Smooth muscle cell (in vitro differentiated cells): ENCODE results near the gene RTL1. TPM values are rescaled to one million over a fixed set of nuclear protein-coding genes. Genes with fewer than 3 reads are reported as not detected.

Source experiments
- DNase-seq: peaks from one replicate; lab custom pipeline; 2025; ENCODE audit not compliant: unreplicated experiment; lab: John Stamatoyannopoulos, UW
- H2AFZ ChIP-seq: fragments of 200-600 bp; sonication (generic); 2 replicates; pipeline ENCODE4 v1.6.0; 2016; ENCODE audit warnings: antibody characterized with exemption, low read depth, mild to moderate bottlenecking
- H3F3A ChIP-seq: fragments of 200-600 bp; sonication (generic); 2 replicates; pipeline ENCODE4 v1.6.0; 2017; ENCODE audit warnings: antibody characterized with exemption, low read depth
- H3K27ac ChIP-seq: fragments of 200-600 bp; sonication (generic); 2 replicates; pipeline ENCODE4 v1.5.1; 2016; ENCODE audit warnings: low read depth, mild to moderate bottlenecking
- H3K27me3 ChIP-seq: fragments of 200-600 bp; sonication (generic); 2 replicates; pipeline ENCODE4 v1.6.1; 2016; ENCODE audit warnings: low read depth, mild to moderate bottlenecking
- H3K36me3 ChIP-seq: fragments of 200-600 bp; sonication (generic); 2 replicates; pipeline ENCODE4 v1.5.1; 2016; ENCODE audit warnings: low read depth
- H3K4me1 ChIP-seq: fragments of 200-600 bp; sonication (generic); 2 replicates; pipeline ENCODE4 v1.5.1; 2016; ENCODE audit warnings: low read depth
- H3K4me2 ChIP-seq: fragments of 200-600 bp; sonication (generic); 2 replicates; pipeline ENCODE4 v1.6.0; 2016; ENCODE audit warnings: mild to moderate bottlenecking
- H3K4me3 ChIP-seq: fragments of 200-600 bp; sonication (generic); 2 replicates; pipeline ENCODE4 v1.5.1; 2016; ENCODE audit warnings: mild to moderate bottlenecking
- H3K79me2 ChIP-seq: fragments of 200-600 bp; sonication (generic); 2 replicates; pipeline ENCODE4 v1.6.0; 2016; ENCODE audit warnings: low read depth, mild to moderate bottlenecking
- H3K9ac ChIP-seq: fragments of 200-600 bp; sonication (generic); 2 replicates; pipeline ENCODE4 v1.6.0; 2016; ENCODE audit warnings: low read depth
- H3K9me3 ChIP-seq: fragments of 200-600 bp; sonication (generic); replicated peaks from 2 replicates; pipeline ENCODE4 v1.5.1; 2016; ENCODE audit warnings: low read depth
- H4K20me1 ChIP-seq: fragments of 200-600 bp; sonication (generic); 2 replicates; pipeline ENCODE4 v1.6.0; 2016; ENCODE audit warnings: low read depth
- CTCF ChIP-seq: fragments of 200-600 bp; sonication (generic); IDR thresholded peaks from 2 replicates; pipeline ENCODE4 v1.5.1; 2017; ENCODE audit warnings: borderline replicate concordance, mild to moderate bottlenecking, antibody characterized with exemption; ENCODE audit not compliant: insufficient read depth, poor library complexity, severe bottlenecking
- WGBS: methylation state at CpG from one replicate; pipeline ENCODE4 v1.1.7; 2016; ENCODE audit warnings: low lambda C conversion rate; 5-methylcytosine and 5-hydroxymethylcytosine counted together
- polyA plus RNA-seq: library from polyadenylated mRNA; unstranded; fragments of >200 nt; fragmentation: Nextera tagmentation; extraction: Ambion mirVana; gene quantifications from 2 replicates; pipeline ENCODE4 v1.2.1, GENCODE V29; 2016
- total RNA-seq: library from RNA; depleted of rRNA; stranded (reverse); fragments of >200 nt; gene quantifications from 2 replicates; pipeline ENCODE4 v1.2.3, GENCODE V29; 2014

RTL1 gene
- total RNA-seq = 11.8 and 13.9 TPM in 2 replicates
- polyA plus RNA-seq = 6.7 and 11.1 TPM in 2 replicates

GRCh38 chr14:100903672-100904185 is at the start of gene RTL1:
Gene RTL1 (minus strand): TSS chr14:100903722. CDS start chr14:100884788, 18,934 bp downstream.
- Histone ChIP-seq H3K9ac (peak within 1 kb of the TSS; percentile 53), H3K4me3 (peak within 1 kb of the TSS; percentile 42), H3K9me3 (no peaks in the 10 kb centered on the region), H4K20me1 (no peaks in the 10 kb centered on the region), H3K36me3 (no peaks in the 10 kb centered on the region), H3K79me2 (peaks cover 4% of the 10 kb centered on the region), H3K27ac (peak within 1 kb of the TSS; percentile 54), H2AFZ (no peak within 1 kb of the TSS), H3K4me2 (peak within 1 kb of the TSS; percentile 83), H3K4me1 (peaks cover 45% of the 10 kb centered on the region), H3F3A (peaks cover 2% of the 10 kb centered on the region), H3K27me3 (no peaks in the 10 kb centered on the region)
- no peak for TF ChIP-seq CTCF
- no peak for DNase-seq
- WGBS = 56% methylated on average over 12 of the region's 12 CpGs

GRCh38 chr14:100950024-100950423 is 46.5 kb upstream of the RTL1 start:
- Histone ChIP-seq H4K20me1 (no peaks in the 10 kb centered on the region), H3K9me3 (no peaks in the 10 kb centered on the region), H3K36me3 (no peaks in the 10 kb centered on the region), H3K4me3 (no peak overlapping the region), H3K4me2 (no peak overlapping the region), H3K79me2 (no peaks in the 10 kb centered on the region), H3F3A (no peaks in the 10 kb centered on the region), H3K27me3 (no peaks in the 10 kb centered on the region), H3K27ac (no peak overlapping the region), H3K9ac (no peak overlapping the region), H3K4me1 (no peaks in the 10 kb centered on the region), H2AFZ (no peak overlapping the region)
- no peak for TF ChIP-seq CTCF
- WGBS = 95% methylated on average over 3 of the region's 3 CpGs
- no peak for DNase-seq

- H3K36me3 ChIP-seq = peaks cover 6% of the 10 kb centered on the region
- no peaks in the 10 kb centered on the region for H3F3A ChIP-seq
- no peak for DNase-seq
- H3K4me2 ChIP-seq = no peak overlapping the region
- no peaks in the 10 kb centered on the region for H3K27me3 ChIP-seq
- no peaks in the 10 kb centered on the region for H3K9me3 ChIP-seq
- no peaks in the 10 kb centered on the region for H3K79me2 ChIP-seq
- H4K20me1 ChIP-seq = no peaks in the 10 kb centered on the region
- no peak overlapping the region for H3K4me3 ChIP-seq
- no peaks in the 10 kb centered on the region for H3K4me1 ChIP-seq
- no peak overlapping the region for H3K27ac ChIP-seq
- no peak overlapping the region for H2AFZ ChIP-seq
- no peak for TF ChIP-seq CTCF
- H3K9ac ChIP-seq = no peak overlapping the region
- WGBS = 91% methylated on average over 2 of the region's 2 CpGs
These were observed 40.5 kb upstream of the RTL1 start for GRCh38 chr14:100944052-100944451.

GRCh38 chr14:100930270-100930669 is 26.7 kb upstream of the RTL1 start:
- Histone ChIP-seq H3K4me1 (no peaks in the 10 kb centered on the region), H3K27me3 (no peaks in the 10 kb centered on the region), H3K79me2 (no peaks in the 10 kb centered on the region), H4K20me1 (no peaks in the 10 kb centered on the region), H3K4me2 (no peak overlapping the region), H2AFZ (no peak overlapping the region), H3K36me3 (no peaks in the 10 kb centered on the region), H3K27ac (no peak overlapping the region), H3K9ac (no peak overlapping the region), H3K4me3 (no peak overlapping the region), H3F3A (no peaks in the 10 kb centered on the region), H3K9me3 (no peaks in the 10 kb centered on the region)
- TF ChIP-seq CTCF = no peak
- DNase-seq = no peak
- WGBS = 86% methylated on average over 2 of the region's 2 CpGs
